ENCODE data around the gene TBC1D1.

GRCh38 chr4:38131371-38132091 lies 240.6 kb downstream of the TBC1D1 start:
- TF ChIP-seq CTCF (IDR thresholded peaks at IDR 0.05) (no peak), EP300 (IDR thresholded peaks at IDR 0.05) (no peak)

Data from esophagus muscularis mucosa (tissue), 3 donors.